CD4-positive, alpha-beta T cell (primary cell): Measurements from ENCODE around the gene ADGRV1. TPM values are rescaled to one million over a fixed set of nuclear protein-coding genes. Genes with fewer than 3 reads are reported as not detected.

ENCODE experiments used
- ATAC-seq: fragments of 200-7000 bp; cut with Tn5 transposase; one replicate; pipeline ENCODE4 v1.10.0; 2022; ENCODE audit warnings: mild to moderate bottlenecking; ENCODE audit not compliant: poor library complexity
- CTCF ChIA-PET: fragments of 350-600 bp; sonication (Branson Sonifier 250); formaldehyde crosslinking; loops from one replicate; lab custom pipeline; 2021; ENCODE audit warnings: antibody characterized with exemption, inconsistent platforms; lab: Charles Lee
- POLR2A ChIA-PET: fragments of 350-600 bp; sonication (Branson Sonifier 250); formaldehyde crosslinking; loops from one replicate; lab custom pipeline; 2021; ENCODE audit warnings: antibody characterized with exemption, inconsistent platforms; lab: Charles Lee
- DNase-seq, 14 experiments: peaks; one replicate each; pipeline ENCODE4 v3.0.0-alpha.2; 2013 to 2020; ENCODE audit warnings: mixed read lengths in 2 of 14
- H3K27ac ChIP-seq, 2 donors: one replicate each; pipeline versions ENCODE4 v1.5.1 to v1.7.0; 2013; ENCODE audit warnings: low read length in 2 of 2, low read depth in 1 of 2, mild to moderate bottlenecking in 1 of 2
- H3K27me3 ChIP-seq, 2 experiments: 1 replicate in 1 of 2; 2 replicates in 1 of 2; pipeline versions ENCODE4 v1.6.1 to v1.7.0; 2013; ENCODE audit warnings: low read length in 2 of 2, control low read depth in 1 of 2, mild to moderate bottlenecking in 1 of 2, moderate library complexity in 1 of 2; ENCODE audit not compliant: insufficient read depth in 2 of 2, control insufficient read depth in 1 of 2
- H3K36me3 ChIP-seq: one replicate; pipeline ENCODE4 v1.6.1; 2013; ENCODE audit warnings: low read length, control low read depth; ENCODE audit not compliant: insufficient read depth
- H3K4me1 ChIP-seq: one replicate; pipeline ENCODE4 v1.6.1; 2013; ENCODE audit warnings: low read length, control low read depth; ENCODE audit not compliant: insufficient read depth
- H3K4me3 ChIP-seq: one replicate; pipeline ENCODE4 v1.5.1; 2013; ENCODE audit warnings: mild to moderate bottlenecking, low read length, moderate library complexity
- H3K9me3 ChIP-seq, 2 experiments: 1 replicate in 1 of 2; 2 replicates in 1 of 2; pipeline versions ENCODE4 v1.6.1 to v1.7.0; 2013; ENCODE audit warnings: low read length in 2 of 2, mild to moderate bottlenecking in 2 of 2, control low read depth in 1 of 2, moderate library complexity in 1 of 2; ENCODE audit not compliant: control insufficient read depth in 1 of 2, insufficient read depth in 1 of 2
- H3K27ac Mint-ChIP-seq: one replicate; pipeline ENCODE4 v1.8.0; 2020; ENCODE audit warnings: mixed read lengths
- H3K27me3 Mint-ChIP-seq: one replicate; pipeline ENCODE4 v1.8.0; 2021; ENCODE audit warnings: mixed read lengths
- H3K36me3 Mint-ChIP-seq: one replicate; pipeline ENCODE4 v1.8.0; 2021; ENCODE audit warnings: low read depth, mixed read lengths
- H3K4me1 Mint-ChIP-seq: one replicate; pipeline ENCODE4 v1.8.0; 2021; ENCODE audit warnings: low read depth, mixed read lengths
- H3K4me3 Mint-ChIP-seq: one replicate; pipeline ENCODE4 v1.8.0; 2020; ENCODE audit warnings: mild to moderate bottlenecking, mixed read lengths
- H3K9me3 Mint-ChIP-seq: one replicate; pipeline ENCODE4 v1.8.0; 2020; ENCODE audit warnings: mixed read lengths
- CTCF ChIP-seq: fragments of 200-600 bp; IDR thresholded peaks from one replicate; pipeline ENCODE4 v1.8.0; 2022; ENCODE audit warnings: antibody characterized with exemption, mild to moderate bottlenecking
- intact Hi-C, 2 experiments: fragments of 100-400 bp; cut with DNase I in 1 of 2; cut with micrococcal nuclease in 1 of 2; formaldehyde crosslinking; loops; one replicate each; pipeline versions ENCODE4 v1.15.1 to v1.9.0; 2023 to 2025; cut with DNase I, micrococcal nuclease
- total RNA-seq, 174 experiments: library from RNA in 2 of 174; stranded (reverse) in 2 of 174; gene quantifications; one replicate each; pipeline ENCODE4 v1.2.3 and lab custom pipeline; 2021 to 2026

ADGRV1 gene
- total RNA-seq, 2 experiments from 2014 or later: 0.81 to 1.2 TPM

- DNase-seq (no peak), ATAC-seq (no peak)
- H3K9me3 ChIP-seq: no peaks in the 10 kb centered on the region
- Mint-ChIP-seq H3K4me3 (no peak overlapping the region), H3K36me3 (no peaks in the 10 kb centered on the region), H3K9me3 (no peaks in the 10 kb centered on the region), H3K27me3 (peaks cover 43% of the 10 kb centered on the region), H3K4me1 (peaks cover 9% of the 10 kb centered on the region), H3K27ac (no peak overlapping the region)
- ChIA-PET CTCF (no interaction called here), POLR2A (no interaction called here)
- no peak overlapping the region for H3K4me3 ChIP-seq
- no peaks in the 10 kb centered on the region for H3K27me3 ChIP-seq
- H3K36me3 ChIP-seq: no peaks in the 10 kb centered on the region
- TF ChIP-seq CTCF: no peak
- intact Hi-C loops: no loop called here
- H3K27ac ChIP-seq: no peak overlapping the region
- peaks cover 3% of the 10 kb centered on the region for H3K4me1 ChIP-seq
Measured at GRCh38 chr5:90878081-90878480, 319.5 kb downstream of the ADGRV1 start.

GRCh38 chr5:90878549-90879196, 320.1 kb downstream of the ADGRV1 start:
- CTCF ChIA-PET: no interaction called here

GRCh38 chr5:90881626-90882150, 323.1 kb downstream of the ADGRV1 start:
- intact Hi-C loops: no loop called here
- H3K36me3 Mint-ChIP-seq: no peaks in the 10 kb centered on the region
- ChIA-PET CTCF (no interaction called here), POLR2A (no interaction called here)
- Histone ChIP-seq H3K4me1 (no peaks in the 10 kb centered on the region), H3K36me3 (no peaks in the 10 kb centered on the region), H3K9me3 (no peaks in the 10 kb centered on the region), H3K27me3 (peaks cover 0 to 2% of the 10 kb centered on the region in 2 experiments), H3K4me3 (no peak overlapping the region), H3K27ac (no peak overlapping the region)
- no peak overlapping the region for H3K27ac Mint-ChIP-seq
- no peak for TF ChIP-seq CTCF
- peaks cover 57% of the 10 kb centered on the region for H3K27me3 Mint-ChIP-seq
- ATAC-seq (no peak), DNase-seq (no peak)
- no peaks in the 10 kb centered on the region for H3K9me3 Mint-ChIP-seq
- H3K4me1 Mint-ChIP-seq: no peaks in the 10 kb centered on the region
- H3K4me3 Mint-ChIP-seq: no peak overlapping the region

More at GRCh38 chr5:90878549-90879196, 320.1 kb downstream of the ADGRV1 start:
- Mint-ChIP-seq H3K36me3 (no peaks in the 10 kb centered on the region), H3K9me3 (no peaks in the 10 kb centered on the region), H3K27ac (no peak overlapping the region), H3K27me3 (peaks cover 49% of the 10 kb centered on the region), H3K4me3 (no peak overlapping the region), H3K4me1 (peaks cover 6% of the 10 kb centered on the region)
- POLR2A ChIA-PET: no interaction called here
- no peak for TF ChIP-seq CTCF
- DNase-seq (no peak), ATAC-seq (no peak)
- Histone ChIP-seq H3K9me3 (no peaks in the 10 kb centered on the region), H3K36me3 (no peaks in the 10 kb centered on the region), H3K27me3 (no peaks in the 10 kb centered on the region), H3K4me3 (no peak overlapping the region), H3K27ac (no peak overlapping the region), H3K4me1 (no peaks in the 10 kb centered on the region)
- intact Hi-C loops: no loop called here
